CD4-positive, alpha-beta T cell treated with Interleukin-17A for 4 hours (primary cell): ENCODE measurements around the gene NSD2.
"Not testable (repeated sequence)": the region's sequence is repeated elsewhere in the genome, so short reads cannot be mapped to it uniquely, and the experiment has no call there.

Experiments used
- DNase-seq: peaks from one replicate; pipeline ENCODE4 v3.0.0-alpha.2; 2020; ENCODE audit warnings: mixed read lengths

The NSD2 gene

GRCh38 chr4:1900624-1901023 is 29.4 kb downstream of the NSD2 start:
- DNase-seq: no peak

DNA sequence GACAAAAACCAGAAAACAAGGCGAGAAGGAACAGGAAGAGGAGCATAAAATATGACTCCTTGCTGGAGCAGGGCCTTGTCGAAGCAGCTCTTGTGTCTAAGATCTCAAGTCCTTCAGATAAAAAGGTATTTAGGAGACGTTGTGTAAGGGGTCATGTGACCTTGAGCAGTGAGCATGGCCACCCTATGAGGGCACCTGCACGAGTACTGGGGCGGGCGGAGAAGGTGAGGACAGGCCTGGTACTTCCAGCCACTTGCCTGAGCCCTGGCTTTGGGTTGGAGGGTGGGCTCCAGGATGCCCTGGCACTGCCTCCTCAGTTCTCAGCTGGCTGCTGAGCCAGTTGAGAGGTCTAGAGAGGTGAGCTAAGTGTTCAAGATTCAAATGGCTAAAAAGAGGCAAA is 29.9 kb downstream of the NSD2 start:
- no peak for DNase-seq

DNA sequence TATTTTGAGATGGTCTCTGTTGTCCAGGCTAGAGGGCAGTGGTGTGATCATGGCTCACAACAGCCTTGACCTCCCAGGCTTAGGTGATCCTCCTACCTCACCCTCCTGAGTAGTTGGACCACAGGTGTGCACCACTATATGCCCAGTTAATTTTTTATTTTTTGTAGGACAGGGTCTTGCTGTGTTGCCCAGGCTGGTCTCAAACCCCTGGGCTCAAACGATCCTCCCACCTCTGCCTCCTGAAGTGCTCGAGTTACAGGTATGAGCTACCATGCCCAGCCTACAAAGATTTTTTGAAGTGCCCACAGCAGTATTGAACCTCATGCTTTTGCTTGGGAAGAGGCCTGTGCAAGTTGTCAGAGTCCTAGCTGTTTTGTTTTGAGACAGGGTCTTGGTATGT is 31.1 kb downstream of the NSD2 start:
- DNase-seq: no peak

DNA sequence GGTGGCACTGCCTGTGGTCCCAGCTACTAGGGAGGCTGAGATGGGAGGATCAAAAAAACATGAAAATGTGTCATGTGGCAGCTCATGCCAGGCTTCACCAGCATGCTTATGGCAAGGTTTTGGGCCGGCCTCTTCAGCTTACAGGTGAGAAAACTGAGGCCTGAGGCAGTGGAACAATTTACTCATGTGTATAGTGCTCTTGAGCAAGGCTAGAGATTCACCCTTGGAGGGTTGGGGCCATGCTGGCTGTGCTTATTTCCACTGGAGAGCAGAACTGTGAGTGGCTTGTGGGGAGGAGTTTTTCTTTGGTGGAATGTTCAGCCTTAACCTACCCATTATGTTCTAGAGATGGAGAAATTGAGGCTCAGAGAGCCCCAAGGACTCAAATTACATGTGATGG is 31.8 kb downstream of the NSD2 start:
- DNase-seq: no peak

DNA sequence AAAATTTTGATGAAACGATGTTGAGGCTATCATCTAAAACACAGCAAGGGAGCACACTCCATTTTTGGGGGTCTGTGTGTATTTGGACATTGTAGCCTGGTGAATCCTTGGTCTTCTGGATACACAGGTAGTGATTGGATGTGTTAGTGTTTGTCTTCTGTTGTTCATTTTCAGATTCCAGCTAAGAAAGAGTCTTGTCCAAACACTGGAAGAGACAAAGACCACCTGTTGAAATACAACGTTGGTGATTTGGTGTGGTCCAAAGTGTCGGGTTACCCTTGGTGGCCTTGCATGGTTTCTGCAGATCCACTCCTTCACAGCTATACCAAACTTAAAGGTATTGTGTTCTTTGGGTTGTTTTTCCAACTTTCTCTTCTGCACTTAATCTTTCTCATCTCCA is 32.8 kb downstream of the NSD2 start:
- DNase-seq: no peak

GRCh38 chr4:1907848-1908525 is 36.8 kb downstream of the NSD2 start:
- DNase-seq: no peak

- not testable (repeated sequence) for DNase-seq
These were observed 38.5 kb downstream of the NSD2 start for GRCh38 chr4:1909696-1910095.

DNA sequence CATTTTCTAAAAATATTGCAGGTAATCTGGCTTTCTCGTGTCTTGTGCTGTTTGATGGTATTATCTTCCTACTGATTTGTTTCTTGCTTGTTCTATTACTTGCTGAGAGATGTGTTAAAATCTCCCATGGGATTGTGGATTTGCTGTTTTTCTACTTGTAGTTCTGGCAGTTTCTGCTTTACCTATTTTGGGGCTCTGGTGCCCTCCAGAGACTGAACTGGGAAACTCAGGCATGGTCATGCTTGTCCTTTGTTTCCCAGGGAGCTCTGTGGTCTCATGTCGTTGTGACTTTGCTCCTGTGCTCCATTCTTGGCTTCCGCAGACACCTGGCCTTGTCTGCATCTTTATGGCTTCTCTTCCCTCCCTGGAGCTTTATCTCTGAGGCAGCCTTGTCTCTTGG is 39.5 kb downstream of the NSD2 start:
- peak; percentile 16 for DNase-seq

DNA sequence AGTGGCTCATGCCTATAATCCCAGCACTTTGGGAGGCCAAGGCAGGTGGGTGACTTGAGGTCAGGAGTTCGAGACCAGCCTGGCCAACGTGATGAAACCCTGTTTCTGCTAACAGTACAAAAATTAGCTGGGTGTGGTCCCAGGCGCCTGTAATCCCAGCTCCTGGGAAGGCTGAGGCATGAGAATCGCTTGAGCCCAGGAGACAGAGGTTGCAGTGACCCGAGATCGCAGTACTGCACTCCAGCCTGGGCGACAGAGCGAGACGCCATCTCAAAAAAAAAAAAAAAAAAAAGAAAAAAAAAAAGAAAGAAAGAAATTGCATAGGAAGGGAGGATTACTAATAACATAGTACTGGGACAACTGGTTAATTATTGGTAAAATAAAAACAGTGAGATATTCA is 40.1 kb downstream of the NSD2 start:
- not testable (repeated sequence) for DNase-seq

DNA sequence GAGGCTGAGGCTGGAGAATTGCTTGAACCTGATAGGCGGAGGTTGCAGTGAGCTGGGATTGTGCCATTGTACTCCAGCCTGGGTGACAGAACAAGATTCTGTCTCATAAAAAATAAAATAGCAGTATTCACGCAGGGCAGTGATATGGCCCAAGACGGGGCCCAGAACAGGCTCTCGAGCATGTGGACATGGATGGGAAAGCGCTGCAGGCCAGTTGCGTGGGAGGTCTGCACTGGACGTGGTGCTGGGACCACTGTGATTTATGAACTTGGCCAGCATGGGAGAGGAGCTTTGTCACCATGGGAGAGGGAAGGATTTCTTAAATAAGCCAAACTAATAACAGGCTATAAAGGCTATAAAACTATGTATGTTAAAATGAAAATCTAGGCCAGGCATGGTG is 51.6 kb downstream of the NSD2 start:
- no peak for DNase-seq

- DNase-seq: no peak
These were observed 56.5 kb downstream of the NSD2 start for GRCh38 chr4:1927675-1928074.

DNA sequence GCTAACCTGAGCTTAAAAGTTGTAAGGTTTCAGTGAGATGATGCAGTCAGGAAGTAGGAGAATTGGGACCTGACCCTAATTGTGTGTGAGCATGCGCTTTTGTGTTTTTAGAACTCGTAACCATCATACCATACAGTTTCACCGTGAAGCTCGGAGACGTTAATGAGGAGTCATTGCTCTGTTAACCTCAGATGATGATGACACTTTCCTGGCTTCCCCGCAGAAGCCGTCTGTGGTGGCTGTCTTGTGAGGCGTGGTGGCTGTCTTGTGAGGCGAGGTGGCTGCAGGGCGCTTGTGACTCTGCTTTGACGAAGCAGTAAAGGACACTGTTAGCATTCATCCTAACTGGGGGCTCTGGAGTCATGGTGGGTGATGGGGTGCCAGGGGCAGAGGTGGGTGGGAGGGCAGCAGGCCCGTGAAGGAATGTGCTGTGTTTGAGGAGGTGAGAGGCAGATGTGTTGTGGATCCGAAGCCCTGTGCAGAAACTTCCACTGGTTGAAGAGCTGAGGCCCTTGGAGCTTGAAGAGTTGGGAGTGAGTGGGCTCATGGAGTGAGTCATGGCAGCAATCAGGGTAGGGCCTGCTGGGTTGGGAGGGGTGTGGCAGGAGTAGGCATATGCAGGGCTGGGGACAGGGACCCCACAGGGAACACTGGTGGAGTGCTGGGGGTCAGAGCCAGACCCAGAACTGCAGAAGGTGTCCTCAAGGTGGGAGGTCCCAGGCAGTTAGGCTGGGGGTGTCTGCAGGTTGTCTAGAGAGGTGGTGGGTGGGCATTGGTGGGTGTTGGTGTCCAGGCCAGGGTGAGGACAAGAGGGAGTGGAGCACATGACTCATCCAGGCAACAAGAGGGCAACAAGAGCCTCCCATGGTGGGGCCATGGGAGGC is 57.4 kb downstream of the NSD2 start:
- DNase-seq: no peak

- DNase-seq: no peak
These were observed 61.5 kb downstream of the NSD2 start for GRCh38 chr4:1932736-1933135.

- DNase-seq: no peak
These were observed 62.5 kb downstream of the NSD2 start for GRCh38 chr4:1933700-1934099.

GRCh38 chr4:1937550-1937949 is 66.4 kb downstream of the NSD2 start:
- DNase-seq: no peak

DNA sequence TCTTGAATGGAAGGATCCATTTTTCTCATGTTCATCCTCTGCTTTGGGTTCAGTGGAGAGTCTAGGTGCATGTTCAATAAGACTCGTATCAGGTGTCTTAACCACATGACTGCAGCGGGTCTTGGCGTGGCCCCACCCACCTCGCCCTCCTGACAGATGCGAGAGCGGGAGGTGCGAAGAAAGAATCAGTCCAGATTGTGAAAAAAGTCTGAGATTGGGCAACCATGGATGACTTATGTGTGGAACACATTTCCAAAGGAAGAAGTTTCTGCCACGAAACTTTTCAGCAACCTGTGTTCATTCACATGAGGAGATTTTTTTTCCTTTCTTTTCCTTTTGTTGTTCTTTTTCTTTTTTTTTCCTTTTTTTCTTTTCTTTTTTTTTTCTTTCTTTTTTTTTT is 66.8 kb downstream of the NSD2 start:
- no peak for DNase-seq

GRCh38 chr4:1939664-1940509 is 68.7 kb downstream of the NSD2 start:
- no peak for DNase-seq

GRCh38 chr4:1940566-1940965 is 69.4 kb downstream of the NSD2 start:
- DNase-seq: no peak

DNA sequence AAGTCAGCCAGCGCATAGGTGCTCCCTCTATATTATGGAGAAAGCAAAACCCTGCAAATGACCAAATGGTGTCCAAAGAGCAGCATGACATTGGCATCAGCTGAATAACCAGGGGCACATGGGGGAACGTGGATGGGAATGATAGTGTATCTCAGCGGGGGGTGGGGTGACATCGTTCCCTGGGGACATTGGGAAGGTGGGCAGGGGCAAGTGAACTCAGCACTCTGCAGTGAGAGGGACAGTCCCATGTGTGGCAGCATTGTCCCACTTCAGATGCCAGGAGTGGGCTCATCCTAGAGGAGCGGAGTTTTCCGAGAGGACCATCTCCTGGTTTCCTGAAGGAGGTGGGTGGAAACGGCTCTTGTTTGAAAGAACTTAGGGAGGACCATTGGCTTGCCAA is 72.7 kb downstream of the NSD2 start:
- DNase-seq: no peak

GRCh38 chr4:1945124-1945895 is 74.1 kb downstream of the NSD2 start:
- no peak for DNase-seq

DNA sequence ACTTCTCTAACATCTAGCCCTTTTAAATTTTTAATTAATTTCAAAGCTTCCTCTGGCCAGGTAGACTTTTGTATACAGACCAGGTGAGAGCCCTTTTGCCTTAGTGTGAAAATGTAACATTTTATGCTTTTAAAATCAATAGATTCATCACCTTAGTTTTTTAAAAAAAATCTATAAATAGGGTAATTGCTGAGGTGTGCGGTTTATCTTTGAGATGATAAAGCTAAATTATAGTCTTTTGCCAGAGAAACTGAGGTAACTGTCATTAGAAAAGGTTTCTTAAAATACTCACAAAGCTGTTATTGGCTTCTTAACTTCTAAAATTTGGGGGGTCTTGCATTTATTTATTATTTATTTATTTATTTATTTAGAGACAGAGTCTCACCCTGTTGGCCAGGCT is 74.7 kb downstream of the NSD2 start:
- no peak for DNase-seq

- DNase-seq: no peak
These were observed 77.0 kb downstream of the NSD2 start for GRCh38 chr4:1948232-1948631.
